GM06990 (cell line): ENCODE data around the gene USP53.

Experiments
- DNase-seq: peaks from one replicate; pipeline ENCODE4 v3.0.0-alpha.2; 2011; ENCODE audit not compliant: insufficient read length; ENCODE audit errors: extremely low read depth
- H3K27me3 ChIP-seq: replicated peaks from 2 replicates; pipeline ENCODE4 v1.6.0; 2011; ENCODE audit warnings: low read length; ENCODE audit not compliant: control insufficient read depth, insufficient read depth
- H3K36me3 ChIP-seq: 2 replicates; pipeline ENCODE4 v1.5.1; 2011; ENCODE audit warnings: low read length; ENCODE audit not compliant: control insufficient read depth, insufficient read depth
- H3K4me3 ChIP-seq: replicated peaks from 2 replicates; pipeline ENCODE4 v1.5.1; 2011; ENCODE audit warnings: low read depth, mild to moderate bottlenecking, control low read depth, low read length
- CTCF ChIP-seq: IDR thresholded peaks from 2 replicates; pipeline ENCODE4 v1.5.1; 2011; ENCODE audit warnings: low read length, control low read depth, mild to moderate bottlenecking, inconsistent platforms; ENCODE audit not compliant: insufficient read depth, poor library complexity, severe bottlenecking

The USP53 gene

GRCh38 chr4:119211867-119212233 lies 663 bp upstream of the USP53 start:
- H3K27me3 ChIP-seq, result 0 out of 2 replicates have a peak, but pooled peaks cover 2% of the 10 kb centered on the region
- no peak for DNase-seq
- H3K4me3 ChIP-seq, result peak overlapping the region; percentile 91
- H3K36me3 ChIP-seq, result no peaks in the 10 kb centered on the region
- TF ChIP-seq CTCF, result no peak

GRCh38 chr4:119212964-119213606 lies 572 bp downstream of the USP53 start:
- H3K27me3 ChIP-seq, result 0 out of 2 replicates have a peak, but pooled peaks cover 2% of the 10 kb centered on the region
- H3K36me3 ChIP-seq, result no peaks in the 10 kb centered on the region
- DNase-seq, result no peak
- peak overlapping the region; percentile 91 for H3K4me3 ChIP-seq
- peak; percentile 67 for TF ChIP-seq CTCF

- TF ChIP-seq CTCF, result no peak
- H3K27me3 ChIP-seq, result no peaks in the 10 kb centered on the region
- DNase-seq, result no peak
- no peak overlapping the region for H3K4me3 ChIP-seq
- H3K36me3 ChIP-seq, result no peaks in the 10 kb centered on the region; the same call in 1 of the 2 replicates
These were observed 5.6 kb downstream of the USP53 start for GRCh38 chr4:119218093-119218492.

- Histone ChIP-seq H3K4me3 (no peak overlapping the region), H3K36me3 (no peaks in the 10 kb centered on the region; the same call in 1 of the 2 replicates), H3K27me3 (no peaks in the 10 kb centered on the region)
- TF ChIP-seq CTCF, result no peak
- no peak for DNase-seq
These were observed 8.9 kb downstream of the USP53 start for GRCh38 chr4:119221412-119221811.

GRCh38 chr4:119227690-119228089 lies 15.2 kb downstream of the USP53 start:
- no peak for TF ChIP-seq CTCF
- DNase-seq, result no peak
- Histone ChIP-seq H3K4me3 (no peak overlapping the region), H3K36me3 (no peaks in the 10 kb centered on the region), H3K27me3 (no peaks in the 10 kb centered on the region)

GRCh38 chr4:119228406-119228805 lies 15.9 kb downstream of the USP53 start:
- no peak for TF ChIP-seq CTCF
- Histone ChIP-seq H3K4me3 (no peak overlapping the region), H3K36me3 (no peaks in the 10 kb centered on the region), H3K27me3 (no peaks in the 10 kb centered on the region)
- no peak for DNase-seq
